ENCODE measurements around the gene CD44.

- TF ChIP-seq CTCF (IDR thresholded peaks at IDR 0.05) (no peak), POLR2A (IDR thresholded peaks at IDR 0.05) (no peak)
Observed at GRCh38 chr11:35111161-35112055, 27.6 kb upstream of the CD44 start.

All from right lobe of liver (tissue), 4 donors.